PFSK-1 (cell line): ENCODE results near the gene BPI.

Experiments used
- POLR2AphosphoS5 ChIP-seq: IDR thresholded peaks from 2 replicates; pipeline ENCODE4 v1.6.1; 2012; ENCODE audit warnings: low read depth, mild to moderate bottlenecking, control low read depth, low read length, moderate library complexity
- REST ChIP-seq, 2 experiments: IDR thresholded peaks; 2 replicates each; pipeline versions ENCODE4 v1.6.1 to v1.8.0; 2011 to 2012; ENCODE audit warnings: low read depth in 2 of 2, low read length in 2 of 2, control low read depth in 1 of 2, inconsistent platforms in 1 of 2, mild to moderate bottlenecking in 1 of 2, moderate library complexity in 1 of 2; ENCODE audit not compliant: insufficient read depth in 1 of 2
- SIN3A ChIP-seq: IDR thresholded peaks from 2 replicates; pipeline ENCODE4 v1.6.1; 2012; ENCODE audit warnings: mild to moderate bottlenecking, low read length, moderate library complexity, borderline replicate concordance; ENCODE audit not compliant: insufficient read depth

DNA sequence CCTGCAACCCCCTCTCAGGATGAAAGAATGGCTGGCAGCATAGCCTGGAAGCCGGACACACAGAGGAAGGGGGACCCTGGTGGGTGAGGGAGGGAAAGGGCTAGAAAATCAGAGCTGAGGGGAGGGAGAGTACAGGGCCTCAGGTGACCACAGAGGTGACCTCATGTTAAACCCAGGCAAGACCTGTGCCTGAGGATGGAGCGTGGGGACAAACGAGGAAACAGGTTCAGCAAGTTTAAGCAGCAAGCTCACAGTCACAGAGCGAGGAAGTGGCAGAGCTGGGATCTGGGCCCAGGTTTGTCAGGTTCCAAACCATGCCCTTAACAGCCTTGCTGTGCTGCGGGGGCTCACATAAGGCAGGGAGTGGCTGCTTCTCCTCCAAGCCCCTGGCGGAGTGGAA is 4.0 kb upstream of the BPI start:
- TF ChIP-seq REST (IDR thresholded peaks at IDR 0.05; ENCODE audit: insufficient read depth in 1 of 2, low read depth in 2 of 2, low read length in 2 of 2) (no peak), POLR2AphosphoS5 (no peak), SIN3A (no peak)
